HG02610 (cell line): ENCODE measurements around the gene AVP.

ENCODE experiments used
- ATAC-seq: cut with Tn5 transposase; IDR thresholded peaks from one replicate; pipeline ENCODE4 v1.9.1; 2021; ENCODE audit warnings: mild to moderate bottlenecking, moderate library complexity; ENCODE audit not compliant: unreplicated experiment

AVP gene

DNA sequence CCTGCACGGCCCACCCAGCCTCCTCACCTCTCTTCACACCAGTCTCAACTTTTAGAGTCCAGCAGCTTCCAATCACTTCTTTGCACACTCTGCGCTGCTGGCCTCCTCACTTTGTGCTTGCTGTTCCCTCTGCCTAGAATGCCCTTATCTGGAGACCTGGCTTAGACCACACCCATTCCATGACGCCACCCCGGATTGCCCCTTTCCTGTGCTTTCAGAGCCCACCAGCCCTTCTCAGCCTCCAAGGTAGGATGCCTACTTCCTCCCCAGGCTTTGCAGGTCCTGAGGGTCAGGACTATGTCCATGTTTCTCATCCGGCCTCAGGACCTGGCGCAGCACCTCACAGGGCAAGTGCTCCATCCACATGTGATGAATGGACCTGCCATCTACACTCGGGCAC, 27.0 kb upstream of the AVP start:
- ATAC-seq = no peak

DNA sequence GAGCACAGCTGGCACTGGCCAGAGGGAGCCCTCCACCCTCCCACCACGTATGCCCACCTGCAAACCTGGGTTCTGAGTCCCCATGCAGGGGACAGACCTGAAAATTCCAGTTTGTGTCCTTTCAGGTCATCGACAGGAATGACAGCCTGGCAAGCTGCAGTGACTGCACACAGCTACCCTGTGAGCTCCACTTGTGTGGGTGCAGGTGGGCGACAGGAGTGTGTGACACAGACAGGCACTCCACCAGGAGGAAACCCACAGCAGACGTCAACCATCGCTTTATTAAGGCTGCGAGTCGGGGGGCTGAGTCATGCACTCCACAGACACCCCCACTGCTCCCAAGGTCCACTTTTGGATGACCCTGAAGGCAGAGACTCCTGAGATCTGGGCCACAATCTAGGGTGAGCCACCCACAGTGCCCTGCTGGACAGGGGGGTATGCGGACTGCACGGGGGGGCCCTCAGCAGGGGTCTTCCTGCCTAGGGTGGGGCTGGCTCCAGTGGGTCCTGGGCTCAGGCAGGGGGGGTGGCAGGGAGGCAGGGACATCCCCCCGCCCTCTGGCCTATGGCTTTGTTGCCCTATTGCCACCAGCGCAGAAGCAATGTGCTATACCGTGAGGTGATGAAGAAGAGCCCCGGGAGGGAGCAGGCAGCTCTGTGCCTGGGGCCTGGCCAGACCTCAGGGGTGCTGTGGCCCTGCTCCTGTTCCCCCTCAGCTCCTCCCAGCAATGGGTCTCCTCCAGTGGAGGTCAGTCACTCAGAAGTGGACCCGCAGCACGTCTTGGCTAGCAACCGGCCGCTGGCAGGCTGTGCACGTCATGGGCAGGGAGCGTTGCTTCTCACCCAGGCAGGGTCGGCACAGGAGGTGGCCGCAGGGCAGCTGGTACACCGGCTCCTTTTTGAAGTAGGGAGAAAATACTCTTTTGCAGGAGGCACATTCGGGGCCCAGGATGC, 25.1 kb upstream of the AVP start:
- no peak for ATAC-seq

DNA sequence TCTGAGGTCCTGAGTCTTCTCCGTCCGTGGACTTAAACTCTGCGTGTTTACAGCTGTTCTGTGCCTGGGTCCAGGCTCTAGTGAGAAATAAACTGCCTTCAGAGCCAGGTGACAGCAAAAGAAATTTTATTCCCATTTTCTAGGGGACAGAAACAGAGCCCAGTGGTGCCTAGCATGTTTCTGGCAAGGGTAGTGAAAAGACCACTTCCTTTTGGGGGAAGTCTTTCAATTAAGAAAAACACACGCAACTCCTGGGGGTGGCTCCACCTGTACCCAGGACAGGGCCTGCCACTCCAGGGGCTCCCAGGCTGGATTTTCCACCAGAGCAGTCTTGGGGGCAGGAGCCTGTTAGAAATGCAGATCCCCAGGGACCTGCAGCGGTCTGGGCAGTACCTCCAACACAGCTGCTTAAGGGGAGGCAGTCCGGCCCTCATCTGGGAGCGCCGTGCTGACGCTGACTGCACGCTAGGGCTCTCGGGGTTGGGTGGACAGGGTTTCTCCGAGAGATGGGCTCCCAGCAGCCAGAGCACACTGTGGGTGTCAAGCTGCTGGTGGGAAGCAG, 23.0 kb upstream of the AVP start:
- no peak for ATAC-seq

DNA sequence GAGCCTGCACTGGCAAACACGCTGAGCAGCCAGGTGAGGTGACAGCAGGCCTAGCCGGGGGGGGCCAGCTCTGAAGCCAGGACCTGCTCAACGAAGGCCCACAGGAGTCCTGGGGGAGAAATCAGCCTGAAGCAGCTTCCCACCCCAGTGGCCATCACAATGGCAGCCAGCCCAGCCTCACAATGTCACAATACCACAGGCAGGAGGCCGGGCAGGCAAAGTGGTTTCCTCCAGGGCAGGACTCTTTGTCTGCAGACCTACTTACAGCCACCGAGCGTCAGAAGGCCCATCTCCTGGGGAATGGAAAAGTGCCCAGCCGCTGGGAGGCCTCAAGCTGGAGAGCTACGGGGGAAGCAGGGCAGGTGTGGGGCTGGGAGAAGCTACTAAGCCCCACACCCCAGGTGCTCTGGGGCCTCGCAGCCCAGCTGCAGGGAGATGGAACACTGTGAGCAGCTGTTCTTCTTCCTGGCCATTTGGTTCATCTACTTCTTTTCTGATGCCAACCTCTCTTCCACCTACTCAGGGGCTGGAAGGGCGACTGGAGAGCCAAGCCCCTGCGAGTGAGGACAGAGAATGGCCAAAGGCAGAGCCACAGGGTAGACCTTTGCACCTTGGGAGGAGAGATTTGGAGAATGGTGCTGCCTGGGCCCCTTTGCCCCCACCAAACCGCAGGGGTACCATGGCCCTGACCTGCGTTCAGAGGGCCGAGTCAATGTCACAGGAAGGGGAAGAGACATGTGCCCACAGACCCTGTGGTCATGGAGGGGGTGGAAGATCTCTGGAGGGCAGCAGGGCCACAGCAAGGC, 22.3 kb upstream of the AVP start:
- no peak for ATAC-seq

DNA sequence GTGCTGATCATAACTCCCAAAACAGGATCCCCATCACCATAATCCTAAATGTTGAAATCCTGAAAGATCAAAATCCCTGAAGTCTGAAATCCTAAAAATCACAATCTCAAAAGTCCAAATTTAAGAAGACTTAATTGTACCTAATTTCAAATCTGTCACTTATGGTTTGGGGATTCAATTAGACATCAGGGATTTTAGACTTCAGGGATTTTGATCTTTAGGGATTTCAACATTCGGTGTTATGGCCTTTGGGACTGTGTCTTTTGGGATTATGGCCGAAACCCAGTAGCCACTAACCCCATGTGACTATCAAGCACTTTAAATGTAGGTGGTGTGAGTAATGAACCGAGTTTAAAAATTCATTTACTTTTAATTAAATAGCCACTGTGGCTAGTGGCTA, 21.7 kb upstream of the AVP start:
- ATAC-seq = no peak

DNA sequence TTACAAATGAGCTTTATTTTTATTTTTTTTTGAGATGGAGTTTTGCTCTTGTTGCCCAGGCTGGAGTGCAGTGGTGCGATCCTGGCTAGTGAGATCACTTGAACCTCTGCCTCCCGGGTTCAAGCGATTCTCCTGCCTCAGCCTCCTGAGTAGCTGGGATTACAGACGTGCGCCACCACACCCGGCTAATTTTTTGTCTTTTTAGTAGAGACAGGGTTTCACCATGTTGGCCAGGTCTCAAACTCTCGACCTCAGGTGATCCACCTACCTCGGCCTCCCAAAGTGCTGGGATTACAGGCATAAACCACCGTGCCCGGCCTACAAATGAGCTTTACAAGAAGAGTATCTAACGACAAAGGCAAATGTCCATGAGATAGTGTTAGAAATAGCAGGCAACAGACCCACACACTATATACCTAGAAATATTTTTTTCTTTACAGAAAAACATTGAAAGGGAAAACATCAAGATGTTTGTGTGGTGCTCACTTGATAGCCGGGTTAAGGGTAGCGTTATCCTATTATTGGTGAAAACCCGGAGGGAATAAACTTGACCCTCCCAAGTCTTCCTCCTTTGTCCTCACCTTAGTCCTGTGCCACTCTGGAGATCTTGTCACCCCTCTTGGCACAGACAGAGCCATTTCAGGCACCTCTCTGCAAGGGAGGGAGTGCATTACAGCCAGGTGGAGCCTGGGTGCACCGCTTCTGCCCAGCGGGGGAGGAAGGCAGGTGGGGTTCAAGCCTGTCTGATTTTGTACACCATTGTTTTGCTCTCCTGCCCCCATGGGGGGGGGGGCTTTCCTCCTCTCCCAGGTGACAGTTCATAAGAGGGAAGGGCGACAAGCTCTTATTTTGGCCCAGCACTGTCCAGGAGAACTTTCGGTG, 21.0 kb upstream of the AVP start:
- ATAC-seq = no peak

DNA sequence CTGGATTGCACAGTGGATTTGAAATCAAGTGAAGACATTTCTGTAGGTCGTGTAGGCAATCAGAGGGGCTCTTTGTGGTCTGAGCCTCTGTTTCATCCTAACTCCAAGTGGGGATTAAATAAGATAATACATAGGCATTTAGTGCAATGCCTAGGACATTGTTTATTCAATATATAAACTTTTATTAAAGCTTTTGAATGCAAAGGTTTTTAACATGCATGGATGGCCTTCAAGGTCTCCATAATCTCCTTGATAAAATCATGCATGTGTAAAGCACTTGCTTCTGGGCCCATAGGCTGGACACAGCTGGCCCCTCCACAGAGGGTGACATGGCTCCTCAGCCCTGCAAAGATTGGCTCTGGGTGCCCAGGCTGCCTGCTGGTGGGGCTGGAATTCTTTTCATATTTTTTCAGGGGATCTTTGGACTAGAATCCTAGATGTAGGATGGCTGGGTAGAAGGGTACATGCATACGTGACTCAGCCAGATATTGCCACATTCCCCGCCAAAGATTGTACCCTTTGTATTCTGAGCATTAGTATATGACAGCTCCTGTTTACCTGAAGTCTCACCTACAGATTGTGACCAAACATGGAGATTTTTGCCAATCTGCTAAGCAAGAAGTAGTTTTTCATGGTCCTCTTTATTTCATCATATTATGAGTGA, 19.0 kb upstream of the AVP start:
- no peak for ATAC-seq

DNA sequence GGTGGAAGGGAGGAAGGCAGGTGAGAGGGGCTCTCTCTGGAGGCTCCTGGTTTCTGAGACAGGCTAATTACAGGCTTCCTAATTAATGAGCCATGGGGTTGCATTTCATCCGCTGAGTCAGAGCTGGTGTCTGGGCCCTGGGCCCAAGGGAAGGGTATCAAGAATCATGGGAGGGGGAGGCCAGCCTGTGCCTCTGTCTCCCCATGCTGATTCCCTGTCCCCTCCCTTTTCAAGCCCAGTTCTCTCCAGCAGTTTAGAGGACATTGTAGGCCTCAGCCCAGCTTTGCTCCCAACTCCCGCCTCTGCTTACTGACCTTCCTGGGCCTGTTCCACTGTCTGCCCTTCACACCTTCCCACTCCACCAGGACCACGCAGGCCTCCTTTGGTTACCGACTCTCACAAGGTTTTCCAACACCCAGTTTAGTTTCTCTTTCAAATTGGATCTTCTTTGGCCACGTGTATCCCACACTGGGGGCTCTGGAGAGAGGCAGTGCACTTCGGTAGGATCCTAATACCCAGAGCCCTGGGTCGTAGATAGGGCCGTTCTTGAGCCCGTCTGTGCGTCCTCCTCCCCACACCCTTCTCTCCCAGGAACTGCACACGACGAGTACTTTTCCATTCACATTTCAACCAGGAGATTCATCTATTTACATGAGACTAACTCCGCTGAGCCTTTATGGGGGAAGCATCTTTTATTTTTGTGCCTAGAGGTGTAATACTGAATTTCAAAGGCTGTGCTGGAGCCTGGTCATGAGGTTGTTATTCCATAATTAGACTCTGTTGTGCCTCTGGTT, 18.2 kb upstream of the AVP start:
- no peak for ATAC-seq

- ATAC-seq = no peak
Measured at GRCh38 chr20:3101737-3102574, 17.4 kb upstream of the AVP start.

- ATAC-seq = no peak
Measured at GRCh38 chr20:3101251-3101650, 16.7 kb upstream of the AVP start.

DNA sequence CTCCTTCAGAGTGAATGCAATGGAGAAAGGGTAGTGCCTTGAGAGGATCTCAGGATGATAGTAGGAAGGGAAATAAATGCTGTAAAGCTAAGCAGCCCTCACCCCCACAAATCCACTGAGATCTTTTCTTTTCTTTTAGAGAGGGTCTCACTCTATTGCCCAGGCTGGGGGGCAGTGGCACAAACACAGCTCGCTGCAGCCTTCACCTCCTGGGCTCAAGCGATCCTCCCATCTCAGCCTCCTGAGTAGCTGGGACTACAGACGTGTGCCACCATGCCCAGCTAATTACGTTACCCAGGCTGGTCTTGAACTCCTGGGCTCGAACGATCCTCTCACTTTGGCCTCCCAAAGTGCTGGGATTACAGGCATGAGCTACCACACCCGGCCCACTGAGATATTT, 16.0 kb upstream of the AVP start:
- ATAC-seq = no peak

- no peak for ATAC-seq
Measured at GRCh38 chr20:3094848-3095629, 10.5 kb upstream of the AVP start.

- ATAC-seq = no peak
Measured at GRCh38 chr20:3093861-3094361, 9.4 kb upstream of the AVP start.

- ATAC-seq = no peak
Measured at GRCh38 chr20:3092611-3093379, 8.3 kb upstream of the AVP start.

- no peak for ATAC-seq
Measured at GRCh38 chr20:3090565-3090964, 6.0 kb upstream of the AVP start.

GRCh38 chr20:3088031-3088430, 3.5 kb upstream of the AVP start:
- no peak for ATAC-seq

DNA sequence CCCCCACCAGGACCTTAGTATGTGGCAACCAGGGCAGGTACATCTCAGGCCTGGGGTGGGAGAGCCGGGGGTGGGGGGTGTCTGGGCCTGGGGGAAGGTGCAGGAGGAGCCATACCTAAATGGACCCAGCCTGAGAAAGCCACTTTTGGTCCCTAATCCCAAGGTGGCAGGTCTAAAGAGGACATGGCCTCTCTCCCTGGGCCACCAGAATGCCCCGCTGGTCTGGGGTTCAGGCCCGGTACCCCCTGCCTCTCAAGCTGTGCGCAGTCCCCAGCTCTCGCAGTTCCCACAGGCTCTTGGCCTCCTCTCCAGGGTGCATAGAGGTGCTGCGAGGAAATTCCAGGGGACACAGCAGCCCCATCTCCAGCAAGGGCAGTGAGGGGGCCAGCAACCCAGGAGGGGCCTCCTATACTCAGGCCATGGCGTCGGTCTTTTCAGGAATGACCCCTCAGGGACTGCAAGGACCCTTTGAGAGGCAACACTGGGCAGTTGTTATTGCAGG, 1.1 kb upstream of the AVP start:
- ATAC-seq = no peak
